IMR-90 (cell line): ENCODE measurements around the gene ZNF320. TPM values are rescaled to one million over a fixed set of nuclear protein-coding genes. Genes with fewer than 3 reads are reported as not detected.

Experiments used
- ATAC-seq: fragments of 200-7000 bp; cut with Tn5 transposase; 2 replicates; pipeline ENCODE4 v1.9.1; 2020; ENCODE audit warnings: low read depth, mild to moderate bottlenecking, moderate library complexity
- BruUV-seq: library from RNA; stranded (reverse); fragments of 400-500 nt; replicated peaks from 2 replicates; lab custom pipeline; 2021; lab: Mats Ljungman, UMichigan
- CTCF ChIA-PET: fragments of 300-600 bp; formaldehyde crosslinking; extraction: SDS; loops from one replicate; lab custom pipeline; 2021; ENCODE audit warnings: antibody characterized with exemption; lab: Yijun Ruan, JAX
- POLR2A ChIA-PET: fragments of 300-600 bp; sonication (Branson Sonifier 250); formaldehyde crosslinking; loops from one replicate; lab custom pipeline; 2022; ENCODE audit warnings: antibody characterized with exemption; ENCODE audit not compliant: unreplicated experiment; lab: Charles Lee
- DNase-seq: peaks from one replicate; pipeline ENCODE4 v3.0.0; 2013
- H2AFZ ChIP-seq: replicated peaks from 2 replicates; pipeline ENCODE3; 2013; ENCODE audit warnings: low read length, mild to moderate bottlenecking; ENCODE audit not compliant: poor library complexity
- H2AK5ac ChIP-seq: 2 replicates; pipeline ENCODE4 v1.6.1; 2013; ENCODE audit warnings: low read depth, low read length, inconsistent platforms
- H2AK9ac ChIP-seq: replicated peaks from 2 replicates; pipeline ENCODE3; 2013; ENCODE audit warnings: mild to moderate bottlenecking, low read depth, low read length, moderate library complexity; ENCODE audit not compliant: poor library complexity
- H2BK120ac ChIP-seq: 2 replicates; pipeline ENCODE4 v1.6.1; 2013; ENCODE audit warnings: low read depth, low read length, inconsistent platforms
- H2BK15ac ChIP-seq: 3 replicates; pipeline ENCODE4 v1.6.1; 2013; ENCODE audit warnings: low read depth, low read length, inconsistent platforms
- H2BK20ac ChIP-seq: 2 replicates; pipeline ENCODE4 v1.6.1; 2013; ENCODE audit warnings: low read depth, mild to moderate bottlenecking, inconsistent platforms, low read length, moderate library complexity
- H2BK5ac ChIP-seq: 2 replicates; pipeline ENCODE4 v1.6.1; 2013; ENCODE audit warnings: mild to moderate bottlenecking, low read depth, low read length, inconsistent platforms; ENCODE audit not compliant: poor library complexity, severe bottlenecking
- H3K14ac ChIP-seq: replicated peaks from 2 replicates; pipeline ENCODE4 v1.6.1; 2013; ENCODE audit warnings: low read depth, low read length, inconsistent platforms
- H3K18ac ChIP-seq: 2 replicates; pipeline ENCODE4 v1.6.1; 2013; ENCODE audit warnings: low read depth, low read length, control low read depth
- H3K23ac ChIP-seq: 2 replicates; pipeline ENCODE4 v1.6.1; 2013; ENCODE audit warnings: low read depth, low read length, inconsistent platforms
- H3K27ac ChIP-seq: 2 replicates; pipeline ENCODE4 v1.5.1; 2013; ENCODE audit warnings: mild to moderate bottlenecking, control low read depth, low read length; ENCODE audit not compliant: insufficient read depth
- H3K27me3 ChIP-seq: 2 replicates; pipeline ENCODE4 v1.6.1; 2013; ENCODE audit warnings: low read length; ENCODE audit not compliant: control insufficient read depth, insufficient read depth
- H3K36me3 ChIP-seq: 2 replicates; pipeline ENCODE4 v1.6.1; 2013; ENCODE audit warnings: low read length, mixed read lengths; ENCODE audit not compliant: control insufficient read depth, insufficient read depth
- H3K4ac ChIP-seq: 2 replicates; pipeline ENCODE4 v1.6.1; 2013; ENCODE audit warnings: low read depth, low read length, inconsistent platforms
- H3K4me1 ChIP-seq: 2 replicates; pipeline ENCODE4 v1.6.1; 2013; ENCODE audit warnings: low read length, mixed read lengths; ENCODE audit not compliant: control insufficient read depth, insufficient read depth
- H3K4me2 ChIP-seq: 2 replicates; pipeline ENCODE4 v1.6.1; 2013; ENCODE audit warnings: low read depth, mild to moderate bottlenecking, control low read depth, low read length, moderate library complexity
- H3K4me3 ChIP-seq: 2 replicates; pipeline ENCODE4 v1.5.1; 2013; ENCODE audit warnings: low read depth, mild to moderate bottlenecking, control low read depth, low read length, moderate library complexity; ENCODE audit not compliant: insufficient read depth
- H3K56ac ChIP-seq: 2 replicates; pipeline ENCODE4 v1.6.1; 2013; ENCODE audit warnings: low read length, inconsistent platforms; ENCODE audit not compliant: insufficient read depth; ENCODE audit errors: extremely low read depth
- H3K79me1 ChIP-seq, 2 experiments: 2 replicates each; pipeline ENCODE4 v1.6.1; 2013; ENCODE audit warnings: low read length in 2 of 2, inconsistent platforms in 1 of 2, low read depth in 1 of 2
- H3K9ac ChIP-seq: 2 replicates; pipeline ENCODE4 v1.6.1; 2013; ENCODE audit warnings: low read depth, low read length, control low read depth
- H3K9me1 ChIP-seq: 2 replicates; pipeline ENCODE4 v1.6.1; 2013; ENCODE audit warnings: low read length, inconsistent platforms; ENCODE audit not compliant: insufficient read depth
- H3K9me3 ChIP-seq: 2 replicates; pipeline ENCODE4 v1.6.1; 2013; ENCODE audit warnings: low read length; ENCODE audit not compliant: control insufficient read depth, insufficient read depth
- H4K20me1 ChIP-seq: 2 replicates; pipeline ENCODE4 v1.6.1; 2013; ENCODE audit warnings: low read length, inconsistent platforms; ENCODE audit not compliant: insufficient read depth
- H4K5ac ChIP-seq: 2 replicates; pipeline ENCODE4 v1.6.1; 2013; ENCODE audit warnings: mild to moderate bottlenecking, low read depth, low read length, control low read depth
- H4K8ac ChIP-seq, 2 experiments: 2 replicates each; pipeline ENCODE4 v1.6.1; 2013; ENCODE audit warnings: low read depth in 2 of 2, low read length in 2 of 2, control low read depth in 1 of 2, inconsistent platforms in 1 of 2
- H4K91ac ChIP-seq: 2 replicates; pipeline ENCODE4 v1.6.1; 2013; ENCODE audit warnings: low read depth, low read length, inconsistent platforms; ENCODE audit not compliant: insufficient read depth
- CEBPB ChIP-seq: IDR thresholded peaks from 2 replicates; pipeline ENCODE4 v1.6.1; 2012; ENCODE audit warnings: low read depth, low read length, improper control_type of control experiment
- CHD1 ChIP-seq: IDR thresholded peaks from 2 replicates; pipeline ENCODE4 v1.6.1; 2012; ENCODE audit warnings: low read depth, low read length, improper control_type of control experiment
- FOS ChIP-seq: fragments of 150-350 bp; IDR thresholded peaks from 2 replicates; pipeline ENCODE4 v1.6.1; 2016; ENCODE audit warnings: low read depth, low read length
- MAFK ChIP-seq: IDR thresholded peaks from 2 replicates; pipeline ENCODE4 v1.6.1; 2012; ENCODE audit warnings: low read depth, low read length, improper control_type of control experiment
- MAZ ChIP-seq: IDR thresholded peaks from 2 replicates; pipeline ENCODE4 v1.6.1; 2012; ENCODE audit warnings: low read depth, mild to moderate bottlenecking, low read length, improper control_type of control experiment, moderate library complexity, borderline replicate concordance
- MXI1 ChIP-seq: IDR thresholded peaks from 2 replicates; pipeline ENCODE4 v1.6.1; 2012; ENCODE audit warnings: low read depth, mild to moderate bottlenecking, low read length, moderate library complexity, borderline replicate concordance
- NFE2L2 ChIP-seq: fragments of 150-350 bp; IDR thresholded peaks from 2 replicates; pipeline ENCODE4 v1.6.1; 2016; ENCODE audit warnings: low read depth, mild to moderate bottlenecking, low read length
- POLR2A ChIP-seq: IDR thresholded peaks from 2 replicates; pipeline ENCODE4 v1.6.1; 2012; ENCODE audit warnings: mild to moderate bottlenecking, low read depth, low read length
- RAD21 ChIP-seq: IDR thresholded peaks from 2 replicates; pipeline ENCODE4 v1.6.1; 2012; ENCODE audit warnings: low read length, improper control_type of control experiment
- whole genome bisulfite sequencing, 2 experiments: methylation state at CpG; one replicate each; pipeline versions ENCODE4 v1.1.5 to v1.1.7; 2013; ENCODE audit warnings: missing lambda C conversion rate in 2 of 2; ENCODE audit not compliant: insufficient read length in 1 of 2; ENCODE audit errors: extremely low coverage in 2 of 2; 5-methylcytosine and 5-hydroxymethylcytosine counted together
- dilution Hi-C: fragments of 300-500 bp; cut with HindIII; formaldehyde crosslinking; loops from one replicate; pipeline ENCODE4 v1.14.3; 2018; ENCODE audit warnings: low sequenced_read_pairs; ENCODE audit not compliant: unreplicated experiment
- in situ Hi-C: fragments of 300-500 bp; cut with MboI; formaldehyde crosslinking; loops from 3 replicates; pipeline ENCODE4 v1.14.3; 2019; ENCODE audit warnings: low sequenced_read_pairs, inconsistent platforms, mixed read lengths
- intact Hi-C: fragments of 100-400 bp; cut with micrococcal nuclease; formaldehyde crosslinking; loops from 2 replicates; pipeline ENCODE4 v1.10.0; 2022
- polyA plus RNA-seq, 3 experiments: library from polyadenylated mRNA; depleted of rRNA; stranded (reverse); fragments of >200 nt; gene quantifications; 2 replicates each; pipeline ENCODE4 v1.2.3, GENCODE V29; 2012; ENCODE audit warnings: low replicate concordance in 1 of 3
- total RNA-seq: library from RNA; depleted of rRNA; stranded (reverse); fragments of >200 nt; gene quantifications from 2 replicates; pipeline ENCODE4 v1.2.3, GENCODE V29; 2012
- TF ChIP-seq, protein P1 (sequence below): fragments of 150-350 bp; IDR thresholded peaks from 2 replicates; pipeline ENCODE4 v1.6.1; 2017; ENCODE audit warnings: mild to moderate bottlenecking, antibody characterized with exemption, low read length, low read depth
- TF ChIP-seq, protein P2 (sequence below): fragments of 150-350 bp; IDR thresholded peaks from 2 replicates; pipeline ENCODE4 v1.6.1; 2016; ENCODE audit warnings: low read depth, mild to moderate bottlenecking, low read length, moderate library complexity, borderline replicate concordance
- TF ChIP-seq, protein P3 (sequence below): conservative IDR thresholded peaks from 2 replicates; pipeline ENCODE4 v1.5.1; 2012; ENCODE audit warnings: mild to moderate bottlenecking, low read depth, low read length, improper control_type of control experiment

Gene ZNF320
- total and polyA plus RNA-seq, 2 of the 4 experiments (the other 2 are of a cell fraction) = 3.4 to 5.0 TPM

DNA sequence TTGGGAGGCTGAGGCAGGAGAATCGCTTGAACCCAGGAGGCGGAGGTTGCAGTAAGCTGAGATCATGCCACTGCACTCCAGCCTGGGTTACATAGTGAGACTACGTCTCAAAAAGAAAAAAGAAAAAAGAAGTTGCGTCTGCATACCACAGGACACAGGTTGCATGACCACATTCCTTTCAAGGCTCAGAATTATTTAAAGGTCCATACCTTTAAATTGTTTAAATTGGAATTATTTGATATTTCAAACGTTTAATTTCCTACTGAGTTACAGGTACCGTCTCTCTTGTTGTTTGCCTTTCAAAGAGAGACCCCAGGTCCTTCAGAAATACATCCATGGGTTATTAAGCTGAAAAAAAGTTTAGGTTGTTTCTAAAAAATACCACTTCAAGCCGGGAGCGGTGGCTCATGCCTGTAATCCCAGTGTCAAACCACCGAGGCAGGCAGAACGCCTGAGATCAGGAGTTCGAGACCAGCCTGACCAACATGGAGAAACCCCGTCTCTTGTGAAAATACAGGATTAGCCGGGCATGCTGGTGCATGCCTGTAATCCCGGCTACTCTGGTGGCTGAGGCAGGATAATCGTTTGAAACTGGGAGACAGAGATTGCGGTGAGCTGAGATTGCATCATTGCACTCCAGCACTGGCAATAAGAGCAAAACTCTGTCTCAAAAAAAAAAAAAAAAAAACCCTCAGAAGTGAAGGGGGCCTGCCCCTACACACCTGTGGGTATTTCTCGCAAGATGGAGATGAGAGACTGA, 46.6 kb upstream of the ZNF320 start:
- in situ Hi-C loops = no loop called here
- no peak for DNase-seq

More for the DNA sequence above, 46.6 kb upstream of the ZNF320 start:
- H2BK20ac ChIP-seq = no peak overlapping the region
- no peak overlapping the region for H2BK120ac ChIP-seq
- no peaks in the 10 kb centered on the region for H3K27me3 ChIP-seq
- H3K4ac ChIP-seq = no peak overlapping the region
- no peak overlapping the region for H3K9ac ChIP-seq
- dilution Hi-C loops = no loop called here
- TF ChIP-seq, protein P1, sequence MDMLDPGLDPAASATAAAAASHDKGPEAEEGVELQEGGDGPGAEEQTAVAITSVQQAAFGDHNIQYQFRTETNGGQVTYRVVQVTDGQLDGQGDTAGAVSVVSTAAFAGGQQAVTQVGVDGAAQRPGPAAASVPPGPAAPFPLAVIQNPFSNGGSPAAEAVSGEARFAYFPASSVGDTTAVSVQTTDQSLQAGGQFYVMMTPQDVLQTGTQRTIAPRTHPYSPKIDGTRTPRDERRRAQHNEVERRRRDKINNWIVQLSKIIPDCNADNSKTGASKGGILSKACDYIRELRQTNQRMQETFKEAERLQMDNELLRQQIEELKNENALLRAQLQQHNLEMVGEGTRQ = no peak
- TF ChIP-seq MXI1 = no peak
- no peak for TF ChIP-seq MAFK
- TF ChIP-seq MAZ = no peak
- TF ChIP-seq RAD21 = no peak
- no peak for TF ChIP-seq FOS
- no peak for TF ChIP-seq NFE2L2
- TF ChIP-seq, protein P2, sequence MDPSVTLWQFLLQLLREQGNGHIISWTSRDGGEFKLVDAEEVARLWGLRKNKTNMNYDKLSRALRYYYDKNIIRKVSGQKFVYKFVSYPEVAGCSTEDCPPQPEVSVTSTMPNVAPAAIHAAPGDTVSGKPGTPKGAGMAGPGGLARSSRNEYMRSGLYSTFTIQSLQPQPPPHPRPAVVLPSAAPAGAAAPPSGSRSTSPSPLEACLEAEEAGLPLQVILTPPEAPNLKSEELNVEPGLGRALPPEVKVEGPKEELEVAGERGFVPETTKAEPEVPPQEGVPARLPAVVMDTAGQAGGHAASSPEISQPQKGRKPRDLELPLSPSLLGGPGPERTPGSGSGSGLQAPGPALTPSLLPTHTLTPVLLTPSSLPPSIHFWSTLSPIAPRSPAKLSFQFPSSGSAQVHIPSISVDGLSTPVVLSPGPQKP = no peak
- no peak for TF ChIP-seq POLR2A
- no peak for TF ChIP-seq CEBPB
- no peak for TF ChIP-seq CHD1
- TF ChIP-seq, protein P3, sequence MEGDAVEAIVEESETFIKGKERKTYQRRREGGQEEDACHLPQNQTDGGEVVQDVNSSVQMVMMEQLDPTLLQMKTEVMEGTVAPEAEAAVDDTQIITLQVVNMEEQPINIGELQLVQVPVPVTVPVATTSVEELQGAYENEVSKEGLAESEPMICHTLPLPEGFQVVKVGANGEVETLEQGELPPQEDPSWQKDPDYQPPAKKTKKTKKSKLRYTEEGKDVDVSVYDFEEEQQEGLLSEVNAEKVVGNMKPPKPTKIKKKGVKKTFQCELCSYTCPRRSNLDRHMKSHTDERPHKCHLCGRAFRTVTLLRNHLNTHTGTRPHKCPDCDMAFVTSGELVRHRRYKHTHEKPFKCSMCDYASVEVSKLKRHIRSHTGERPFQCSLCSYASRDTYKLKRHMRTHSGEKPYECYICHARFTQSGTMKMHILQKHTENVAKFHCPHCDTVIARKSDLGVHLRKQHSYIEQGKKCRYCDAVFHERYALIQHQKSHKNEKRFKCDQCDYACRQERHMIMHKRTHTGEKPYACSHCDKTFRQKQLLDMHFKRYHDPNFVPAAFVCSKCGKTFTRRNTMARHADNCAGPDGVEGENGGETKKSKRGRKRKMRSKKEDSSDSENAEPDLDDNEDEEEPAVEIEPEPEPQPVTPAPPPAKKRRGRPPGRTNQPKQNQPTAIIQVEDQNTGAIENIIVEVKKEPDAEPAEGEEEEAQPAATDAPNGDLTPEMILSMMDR = no peak
- H2AFZ ChIP-seq = no peak overlapping the region
- H3K56ac ChIP-seq = no peak overlapping the region
- ChIA-PET CTCF (no interaction called here), POLR2A (no interaction called here)
- intact Hi-C loops = loop anchor here (2.0 kb wide), 1 partner anchor 85 kb away; no protein-coding TSS in a partner anchor
- H3K9me1 ChIP-seq = no peaks in the 10 kb centered on the region
- no peak overlapping the region for H4K8ac ChIP-seq
- 94% methylated on average over 9 of the region's 17 CpGs; no CpG with 5 or more reads in 1 of the 2 experiments for WGBS, 2 experiments
- no peak overlapping the region for H3K27ac ChIP-seq
- H3K36me3 ChIP-seq = peaks cover 3% of the 10 kb centered on the region
- H2AK5ac ChIP-seq = no peak overlapping the region
- H3K4me3 ChIP-seq = no peak overlapping the region
- no peaks in the 10 kb centered on the region for H3K4me1 ChIP-seq
- no peak overlapping the region for H3K14ac ChIP-seq
- H3K79me1 ChIP-seq = no peaks in the 10 kb centered on the region; a peak in 1 of 4 replicates
- no peak overlapping the region for H4K91ac ChIP-seq
- BruUV-seq = no TSS peak
- ATAC-seq = no peak
- no peak overlapping the region for H2AK9ac ChIP-seq
- no peak overlapping the region for H4K5ac ChIP-seq
- no peak overlapping the region for H3K4me2 ChIP-seq
- no peaks in the 10 kb centered on the region for H4K20me1 ChIP-seq
- H3K18ac ChIP-seq = no peak overlapping the region
- H2BK15ac ChIP-seq = no peak overlapping the region
- no peak overlapping the region for H2BK5ac ChIP-seq
- H3K23ac ChIP-seq = no peak overlapping the region
- peaks cover 21% of the 10 kb centered on the region for H3K9me3 ChIP-seq
